Measurements from ENCODE around the gene KMO. TPM values are rescaled to one million over a fixed set of nuclear protein-coding genes. Genes with fewer than 3 reads are reported as not detected.

Gene KMO
- total and polyA plus RNA-seq, 4 experiments from 2014 or later, result 0.37 to 1.1 (median 0.44) TPM; not detected in 1

- Histone ChIP-seq H3K9me3 (ENCODE audit: control insufficient read depth in 1 of 2, low read length in 2 of 2) (no peaks in the 10 kb centered on the region), H3K36me3 (ENCODE audit: insufficient read depth, low read length) (peaks cover 27% of the 10 kb centered on the region), H3K27me3 (ENCODE audit: insufficient read depth, low read length) (no peaks in the 10 kb centered on the region), H3K4me3 (ENCODE audit: low read length in 2 of 2) (no peak overlapping the region), H3K4me1 (ENCODE audit: insufficient read depth, low read length) (no peaks in the 10 kb centered on the region), H3K27ac (ENCODE audit: low read depth, low read length) (no peak overlapping the region)
- intact Hi-C loops (cut with micrococcal nuclease), result no loop called here
- ChIA-PET CTCF (ENCODE audit: partially characterized antibody) (interaction anchor here (1.1 kb wide), 1 partner anchor 392 kb away, joined by 3 read pairs; no protein-coding TSS in a partner anchor), POLR2A (ENCODE audit: partially characterized antibody) (no interaction called here)
- no peak for DNase-seq
- Mint-ChIP-seq H3K9me3 (no peaks in the 10 kb centered on the region), H3K36me3 (peaks cover 59 to 72% of the 10 kb centered on the region in 2 donors), H3K4me1 (peaks cover 0 to 2% (median 0%) of the 10 kb centered on the region in 4 donors), H3K4me3 (no peak overlapping the region), H3K27ac (no peak overlapping the region), H3K27me3 (no peaks in the 10 kb centered on the region)
Observed at GRCh38 chr1:241503444-241503843, 28.7 kb upstream of the KMO start.

- Histone ChIP-seq H3K4me1 (ENCODE audit: insufficient read depth, low read length) (no peaks in the 10 kb centered on the region), H3K9me3 (ENCODE audit: control insufficient read depth in 1 of 2, low read length in 2 of 2) (no peaks in the 10 kb centered on the region), H3K4me3 (ENCODE audit: low read length in 2 of 2) (no peak overlapping the region), H3K27me3 (ENCODE audit: insufficient read depth, low read length) (no peaks in the 10 kb centered on the region), H3K27ac (ENCODE audit: low read depth, low read length) (no peak overlapping the region), H3K36me3 (ENCODE audit: insufficient read depth, low read length) (peaks cover 52% of the 10 kb centered on the region)
- no peaks in the 10 kb centered on the region for H3K27me3 Mint-ChIP-seq
- H3K27ac Mint-ChIP-seq, result no peak overlapping the region
- H3K9me3 Mint-ChIP-seq, result no peaks in the 10 kb centered on the region
- no peak for DNase-seq
- H3K4me3 Mint-ChIP-seq, result no peak overlapping the region
- H3K4me1 Mint-ChIP-seq, result no peaks in the 10 kb centered on the region
- intact Hi-C loops (cut with micrococcal nuclease), result no loop called here
- ChIA-PET CTCF (ENCODE audit: partially characterized antibody) (no interaction called here), POLR2A (ENCODE audit: partially characterized antibody) (no interaction called here)
- H3K36me3 Mint-ChIP-seq, result peaks cover 65 to 74% of the 10 kb centered on the region in 2 donors
Observed at GRCh38 chr1:241507189-241507863, 24.9 kb upstream of the KMO start.

- DNase-seq, result no peak
- POLR2A ChIA-PET (ENCODE audit: partially characterized antibody), result no interaction called here
- Mint-ChIP-seq H3K36me3 (peaks cover 38 to 47% of the 10 kb centered on the region in 2 donors), H3K4me3 (no peak overlapping the region), H3K9me3 (no peaks in the 10 kb centered on the region), H3K4me1 (peaks cover 14 to 31% (median 19%) of the 10 kb centered on the region in 4 donors), H3K27me3 (no peaks in the 10 kb centered on the region), H3K27ac (no peak overlapping the region)
- intact Hi-C loops (cut with micrococcal nuclease), result no loop called here
- Histone ChIP-seq H3K4me1 (ENCODE audit: insufficient read depth, low read length) (peaks cover 7% of the 10 kb centered on the region), H3K4me3 (ENCODE audit: low read length in 2 of 2) (no peak overlapping the region), H3K9me3 (ENCODE audit: control insufficient read depth in 1 of 2, low read length in 2 of 2) (no peaks in the 10 kb centered on the region), H3K36me3 (ENCODE audit: insufficient read depth, low read length) (peaks cover 32% of the 10 kb centered on the region), H3K27ac (ENCODE audit: low read depth, low read length) (no peak overlapping the region), H3K27me3 (ENCODE audit: insufficient read depth, low read length) (no peaks in the 10 kb centered on the region)
- CTCF ChIA-PET (ENCODE audit: partially characterized antibody), result interaction anchor here (1.1 kb wide), 1 partner anchor 14 kb away, joined by 3 read pairs; no protein-coding TSS in a partner anchor
Observed at GRCh38 chr1:241513378-241513777, 18.8 kb upstream of the KMO start.

GRCh38 chr1:241518476-241519307 lies 13.5 kb upstream of the KMO start:
- Mint-ChIP-seq H3K27ac (peak overlapping the region; percentile 54 to 95 (median 90)), H3K4me1 (peaks cover 14 to 36% (median 25%) of the 10 kb centered on the region in 4 donors), H3K36me3 (peaks cover 11 to 16% of the 10 kb centered on the region in 2 donors), H3K9me3 (peaks cover 0 to 2% (median 0%) of the 10 kb centered on the region in 8 donors), H3K27me3 (peaks cover 10 to 17% of the 10 kb centered on the region in 2 donors), H3K4me3 (peak overlapping the region in 7 of 8 donors; percentile 84 to 93 (median 90))
- H3K9me3 ChIP-seq (ENCODE audit: control insufficient read depth in 1 of 2, low read length in 2 of 2), result no peaks in the 10 kb centered on the region
- peak overlapping the region; percentile 57 for H3K27ac ChIP-seq (ENCODE audit: low read depth, low read length)
- peaks cover 8% of the 10 kb centered on the region for H3K27me3 ChIP-seq (ENCODE audit: insufficient read depth, low read length)
- intact Hi-C loops (cut with micrococcal nuclease), result loop anchor here (1.0 kb wide), 4 partner anchors 13 to 1737 kb away; partner anchors contain the start of genes CEP170 and EXO1
- CTCF ChIA-PET (ENCODE audit: partially characterized antibody), result interaction anchor here (0.9 to 1.1 kb wide), 4 partner anchors 14 to 480 kb away, joined by 3 to 4 read pairs (median 4); partner anchors contain the start of genes EXO1, KMO and MAP1LC3C
- peak in 2 of 5 donors; percentile 15 to 25 for DNase-seq
- H3K4me1 ChIP-seq (ENCODE audit: insufficient read depth, low read length), result peaks cover 17% of the 10 kb centered on the region
- POLR2A ChIA-PET (ENCODE audit: partially characterized antibody), result interaction anchor here (0.5 to 1.1 kb wide), 3 partner anchors 69 to 122 kb away, joined by 3 to 6 read pairs (median 3); no protein-coding TSS in a partner anchor
- H3K4me3 ChIP-seq (ENCODE audit: low read length in 2 of 2), result peak overlapping the region; percentile 75 to 76
- peaks cover 5% of the 10 kb centered on the region for H3K36me3 ChIP-seq (ENCODE audit: insufficient read depth, low read length)

- Mint-ChIP-seq H3K4me1 (peaks cover 11 to 32% (median 22%) of the 10 kb centered on the region in 4 donors), H3K9me3 (peaks cover 0 to 2% (median 0%) of the 10 kb centered on the region in 8 donors), H3K4me3 (peak within 1 kb of the TSS in 7 of 8 donors; percentile 84 to 93 (median 90)), H3K36me3 (peaks cover 7 to 11% of the 10 kb centered on the region in 2 donors), H3K27ac (peak within 1 kb of the TSS; percentile 54 to 95 (median 90)), H3K27me3 (peaks cover 16 to 17% of the 10 kb centered on the region in 2 donors)
- Histone ChIP-seq H3K36me3 (ENCODE audit: insufficient read depth, low read length) (peaks cover 5% of the 10 kb centered on the region), H3K27ac (ENCODE audit: low read depth, low read length) (peak within 1 kb of the TSS; percentile 57), H3K4me3 (ENCODE audit: low read length in 2 of 2) (peak within 1 kb of the TSS; percentile 75 to 76), H3K4me1 (ENCODE audit: insufficient read depth, low read length) (peaks cover 17% of the 10 kb centered on the region), H3K9me3 (ENCODE audit: control insufficient read depth in 1 of 2, low read length in 2 of 2) (no peaks in the 10 kb centered on the region), H3K27me3 (ENCODE audit: insufficient read depth, low read length) (peaks cover 8% of the 10 kb centered on the region)
- intact Hi-C loops (cut with micrococcal nuclease), result loop anchor here (1.0 kb wide), 4 partner anchors 12 to 1736 kb away; partner anchors contain the start of genes CEP170 and EXO1
- peak; percentile 92 to 95 (median 94) for DNase-seq
- POLR2A ChIA-PET (ENCODE audit: partially characterized antibody), result interaction anchor here (0.5 to 1.2 kb wide), 4 partner anchors 13 to 121 kb away, joined by 3 to 6 read pairs (median 3); partner anchors contain the start of gene KMO
- CTCF ChIA-PET (ENCODE audit: partially characterized antibody), result interaction anchor here (0.6 to 1.3 kb wide), 4 partner anchors 9 to 328 kb away, joined by 3 to 4 read pairs (median 3); partner anchors contain the start of genes EXO1 and KMO
Observed at GRCh38 chr1:241519308-241520079, 12.7 kb upstream of the KMO start, which contains the start of gene FH. TSS of gene FH (minus strand) at chr1:241519755. CDS start at chr1:241519722, 33 bp downstream.

GRCh38 chr1:241520080-241520465 lies 12.1 kb upstream of the KMO start:
- Histone ChIP-seq H3K4me3 (ENCODE audit: low read length in 2 of 2) (peak overlapping the region; percentile 40 to 75), H3K27me3 (ENCODE audit: insufficient read depth, low read length) (peaks cover 8% of the 10 kb centered on the region), H3K27ac (ENCODE audit: low read depth, low read length) (peak overlapping the region; percentile 57), H3K4me1 (ENCODE audit: insufficient read depth, low read length) (peaks cover 17% of the 10 kb centered on the region), H3K36me3 (ENCODE audit: insufficient read depth, low read length) (peaks cover 2% of the 10 kb centered on the region), H3K9me3 (ENCODE audit: control insufficient read depth in 1 of 2, low read length in 2 of 2) (no peaks in the 10 kb centered on the region)
- intact Hi-C loops (cut with micrococcal nuclease), result no loop called here
- CTCF ChIA-PET (ENCODE audit: partially characterized antibody), result interaction anchor here (0.6 to 1.3 kb wide), 2 partner anchors 9 to 20 kb away, joined by 3 read pairs; no protein-coding TSS in a partner anchor
- no peak for DNase-seq
- no peak overlapping the region for H3K27ac Mint-ChIP-seq
- H3K4me1 Mint-ChIP-seq, result peaks cover 9 to 26% (median 19%) of the 10 kb centered on the region in 4 donors
- no peak overlapping the region for H3K4me3 Mint-ChIP-seq
- POLR2A ChIA-PET (ENCODE audit: partially characterized antibody), result interaction anchor here (1.1 to 1.2 kb wide), 3 partner anchors 12 to 121 kb away, joined by 3 to 6 read pairs (median 3); partner anchors contain the start of gene KMO
- H3K9me3 Mint-ChIP-seq, result peaks cover 0 to 2% (median 0%) of the 10 kb centered on the region in 8 donors
- H3K27me3 Mint-ChIP-seq, result peaks cover 20 to 22% of the 10 kb centered on the region in 2 donors
- H3K36me3 Mint-ChIP-seq, result peaks cover 7 to 9% of the 10 kb centered on the region in 2 donors

Measured in CD4-positive, alpha-beta memory T cell (primary cell).